Prostate gland (tissue), 2 donors: ENCODE data around the gene RSPRY1.

Source experiments
- POLR2A ChIP-seq: fragments of 450-650 bp; IDR thresholded peaks from one replicate; pipeline ENCODE4 v1.6.1; 2016; ENCODE audit warnings: antibody characterized with exemption, mild to moderate bottlenecking
- POLR2AphosphoS5 ChIP-seq: sonication (generic); formaldehyde crosslinking; IDR thresholded peaks from one replicate; pipeline ENCODE4 v1.6.1; 2017; ENCODE audit warnings: antibody characterized with exemption
- TF ChIP-seq, protein P1 (sequence below), 4 experiments: fragments of 200-600 bp in 2 of 4; fragments of 450-650 bp in 2 of 4; sonication (generic) in 2 of 4; IDR thresholded peaks; 1 replicate in 3 of 4; 2 replicates in 1 of 4; pipeline ENCODE4 v1.5.1; 2016 to 2019; ENCODE audit warnings: antibody characterized with exemption in 4 of 4, mild to moderate bottlenecking in 2 of 4, moderate library complexity in 2 of 4

DNA sequence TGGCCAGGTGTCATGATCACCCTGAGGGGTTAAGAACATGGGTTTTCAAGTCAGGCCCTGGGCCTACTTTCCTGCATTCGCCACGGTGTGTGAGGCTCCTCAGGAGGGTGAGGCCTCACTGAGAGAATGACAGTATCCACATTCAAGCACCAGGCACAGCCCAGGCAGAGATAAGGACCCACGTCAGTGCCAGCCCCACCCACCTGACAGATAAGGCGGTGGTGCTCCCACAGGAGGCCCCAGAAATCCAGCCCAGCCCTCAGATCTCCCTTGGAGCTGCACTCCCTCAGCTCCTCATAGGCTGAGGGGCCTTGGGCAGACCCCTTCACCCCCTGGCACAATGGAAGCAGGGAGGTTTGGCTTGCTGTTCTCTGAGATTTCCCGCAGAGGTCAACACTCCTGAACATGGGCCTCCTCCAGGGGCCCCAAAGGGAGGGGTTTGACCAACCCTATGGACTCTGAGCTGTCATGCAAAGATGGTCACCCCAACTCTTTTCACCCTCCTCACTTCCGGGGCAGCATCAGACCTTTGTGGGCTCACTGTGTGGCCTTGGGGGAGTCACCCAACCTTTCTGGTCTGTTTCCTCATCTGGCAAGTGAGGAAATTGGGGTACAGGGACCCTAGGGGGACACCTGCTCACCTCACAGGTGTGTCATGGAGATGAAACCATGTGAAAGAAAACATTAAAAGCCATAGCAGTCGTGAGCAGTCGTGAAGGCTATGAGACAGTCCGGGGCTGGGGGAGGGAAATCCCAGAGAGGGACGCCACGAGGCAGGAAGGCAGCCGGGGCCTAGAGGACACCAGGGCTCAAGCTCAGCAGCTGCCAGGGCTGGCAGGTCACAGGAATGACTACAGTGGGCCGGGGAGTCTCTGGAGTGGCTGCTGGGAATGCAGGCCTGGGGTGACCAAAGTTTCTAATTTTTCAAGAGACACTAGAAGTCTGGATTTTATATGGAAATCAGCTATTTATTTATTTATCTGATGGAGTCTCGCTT is 83.0 kb downstream of the RSPRY1 start:
- TF ChIP-seq, protein P1, sequence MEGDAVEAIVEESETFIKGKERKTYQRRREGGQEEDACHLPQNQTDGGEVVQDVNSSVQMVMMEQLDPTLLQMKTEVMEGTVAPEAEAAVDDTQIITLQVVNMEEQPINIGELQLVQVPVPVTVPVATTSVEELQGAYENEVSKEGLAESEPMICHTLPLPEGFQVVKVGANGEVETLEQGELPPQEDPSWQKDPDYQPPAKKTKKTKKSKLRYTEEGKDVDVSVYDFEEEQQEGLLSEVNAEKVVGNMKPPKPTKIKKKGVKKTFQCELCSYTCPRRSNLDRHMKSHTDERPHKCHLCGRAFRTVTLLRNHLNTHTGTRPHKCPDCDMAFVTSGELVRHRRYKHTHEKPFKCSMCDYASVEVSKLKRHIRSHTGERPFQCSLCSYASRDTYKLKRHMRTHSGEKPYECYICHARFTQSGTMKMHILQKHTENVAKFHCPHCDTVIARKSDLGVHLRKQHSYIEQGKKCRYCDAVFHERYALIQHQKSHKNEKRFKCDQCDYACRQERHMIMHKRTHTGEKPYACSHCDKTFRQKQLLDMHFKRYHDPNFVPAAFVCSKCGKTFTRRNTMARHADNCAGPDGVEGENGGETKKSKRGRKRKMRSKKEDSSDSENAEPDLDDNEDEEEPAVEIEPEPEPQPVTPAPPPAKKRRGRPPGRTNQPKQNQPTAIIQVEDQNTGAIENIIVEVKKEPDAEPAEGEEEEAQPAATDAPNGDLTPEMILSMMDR (IDR thresholded peaks at IDR 0.05) = no peak
- no peak for TF ChIP-seq POLR2AphosphoS5
- no peak for TF ChIP-seq POLR2A
